GM19397 (cell line): ENCODE data around the gene RNU6-9.
"Not testable (repeated sequence)": the region's sequence is repeated elsewhere in the genome, so short reads cannot be mapped to it uniquely, and the experiment has no call there.

Experiments
- ATAC-seq: cut with Tn5 transposase; IDR thresholded peaks from one replicate; pipeline ENCODE4 v1.9.1; 2021; ENCODE audit warnings: mild to moderate bottlenecking, moderate library complexity; ENCODE audit not compliant: unreplicated experiment

The RNU6-9 gene

DNA sequence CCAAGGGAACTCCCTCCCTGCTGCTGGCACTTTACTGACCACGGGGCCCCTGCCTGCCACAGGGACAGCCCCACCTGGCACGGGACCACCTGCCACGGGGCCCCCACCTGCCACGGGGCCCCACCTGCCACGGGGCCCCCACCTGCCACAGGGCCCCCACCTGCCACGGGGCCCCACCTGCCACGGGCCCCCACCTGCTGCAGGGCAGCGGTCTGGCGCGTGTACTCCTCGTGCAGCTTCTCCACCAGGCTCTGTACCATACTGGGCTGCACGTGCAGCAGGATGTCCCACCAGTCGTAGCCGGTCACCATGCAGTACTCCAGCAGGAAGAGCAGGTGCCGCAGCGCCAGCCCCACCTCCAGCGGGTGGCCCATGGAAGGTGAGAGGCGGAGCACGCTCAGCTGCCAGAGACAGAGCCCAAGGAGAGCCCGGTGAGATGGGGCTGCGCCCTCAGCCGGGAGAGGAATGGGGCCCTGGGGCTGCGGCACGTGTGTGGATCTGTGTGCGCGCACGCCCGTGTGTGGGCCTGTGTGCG lies 16.4 kb upstream of the RNU6-9 start:
- no peak for ATAC-seq

DNA sequence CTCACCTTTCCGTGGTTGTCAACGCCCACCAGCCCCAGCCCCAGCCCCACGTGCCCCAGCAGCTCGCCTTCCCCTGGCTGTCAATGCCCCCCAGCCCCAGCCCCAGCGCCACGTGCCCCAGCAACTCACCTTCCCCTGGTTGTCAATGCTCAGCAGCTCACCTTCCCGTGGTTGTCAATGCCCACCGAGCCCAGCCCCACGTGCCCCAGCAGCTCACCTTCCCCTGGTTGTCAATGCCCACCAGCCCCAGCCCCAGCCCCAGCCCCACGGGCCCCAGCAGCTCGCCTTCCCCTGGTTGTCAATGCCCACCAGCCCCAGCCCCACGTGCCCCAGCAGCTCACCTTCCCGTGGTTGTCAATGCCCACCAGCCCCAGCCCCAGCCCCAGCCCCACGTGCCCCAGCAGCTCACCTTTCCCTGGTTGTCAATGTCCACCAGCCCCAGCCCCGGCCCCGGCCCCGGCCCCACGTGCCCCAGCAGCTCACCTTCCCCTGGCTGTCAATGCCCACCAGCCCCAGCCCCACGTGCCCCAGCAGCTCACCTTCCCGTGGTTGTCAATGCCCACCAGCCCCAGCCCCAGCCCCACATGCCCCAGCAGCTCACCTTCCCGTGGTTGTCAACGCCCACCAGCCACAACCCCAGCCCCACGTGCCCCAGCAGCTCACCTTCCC lies 15.2 kb upstream of the RNU6-9 start:
- ATAC-seq = not testable (repeated sequence)

DNA sequence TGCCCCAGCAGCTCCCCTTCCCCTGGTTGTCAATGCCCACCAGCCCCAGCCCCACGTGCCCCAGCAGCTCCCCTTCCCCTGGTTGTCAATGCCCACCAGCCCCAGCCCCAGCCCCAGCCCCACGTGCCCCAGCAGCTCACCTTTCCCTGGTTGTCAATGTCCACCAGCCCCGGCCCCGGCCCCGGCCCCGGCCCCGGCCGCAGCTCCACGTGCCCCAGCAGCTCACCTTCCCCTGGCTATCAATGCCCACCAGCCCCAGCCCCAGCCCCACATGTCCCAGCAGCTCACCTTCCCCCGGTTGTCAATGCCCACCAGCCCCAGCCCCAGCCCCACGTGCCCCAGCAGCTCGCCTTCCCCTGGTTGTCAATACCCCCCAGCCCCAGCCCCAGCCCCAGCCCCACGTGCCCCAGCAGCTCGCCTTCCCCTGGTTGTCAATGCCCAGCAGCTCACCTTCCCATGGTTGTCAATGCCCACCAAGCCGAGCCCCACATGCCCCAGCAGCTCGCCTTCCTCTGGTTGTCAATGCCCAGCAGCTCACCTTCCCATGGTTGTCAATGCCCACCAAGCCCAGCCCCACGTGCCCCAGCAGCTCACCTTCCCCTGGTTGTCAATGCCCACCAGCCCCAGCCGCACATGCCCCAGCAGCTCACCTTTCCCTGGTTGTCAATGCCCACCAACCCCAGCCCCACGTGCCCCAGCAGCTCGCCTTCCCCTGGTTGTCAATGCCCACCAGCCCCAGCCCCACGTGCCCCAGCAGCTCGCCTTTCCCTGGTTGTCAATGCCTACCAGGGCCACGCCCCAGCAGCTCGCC lies 14.3 kb upstream of the RNU6-9 start:
- not testable (repeated sequence) for ATAC-seq

DNA sequence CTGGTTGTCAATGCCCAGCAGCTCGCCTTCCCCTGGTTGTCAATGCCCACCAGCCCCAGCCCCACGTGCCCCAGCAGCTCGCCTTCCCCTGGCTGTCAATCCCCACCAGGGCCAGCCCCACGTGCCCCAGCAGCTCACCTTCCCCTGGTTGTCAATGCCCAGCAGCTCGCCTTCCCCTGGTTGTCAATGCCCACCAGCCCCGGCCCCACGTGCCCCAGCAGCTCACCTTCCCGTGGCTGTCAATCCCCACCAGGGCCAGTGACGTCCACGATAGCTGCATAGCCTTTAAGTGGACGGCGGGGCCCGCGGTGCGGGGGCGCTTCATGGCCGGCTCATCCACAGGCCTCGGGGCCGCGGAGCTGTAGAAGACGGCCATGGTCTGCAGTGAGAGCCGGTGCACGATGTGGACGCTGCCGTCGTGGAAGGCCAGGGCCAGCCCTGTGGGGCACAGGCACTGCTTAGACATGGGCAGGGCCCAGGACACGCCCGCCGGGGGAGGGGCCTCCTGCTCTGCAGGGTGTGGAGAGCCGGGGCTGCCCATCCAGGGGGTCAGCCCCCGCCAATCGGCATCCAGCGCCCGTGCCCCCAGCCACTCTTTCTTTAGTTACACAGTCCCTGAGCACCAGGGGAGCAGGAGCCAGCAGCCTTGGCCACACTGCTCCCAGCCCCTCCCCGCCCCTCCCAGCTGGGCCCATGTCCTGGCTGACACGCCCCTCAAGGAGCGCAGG lies 13.4 kb upstream of the RNU6-9 start:
- no peak for ATAC-seq

DNA sequence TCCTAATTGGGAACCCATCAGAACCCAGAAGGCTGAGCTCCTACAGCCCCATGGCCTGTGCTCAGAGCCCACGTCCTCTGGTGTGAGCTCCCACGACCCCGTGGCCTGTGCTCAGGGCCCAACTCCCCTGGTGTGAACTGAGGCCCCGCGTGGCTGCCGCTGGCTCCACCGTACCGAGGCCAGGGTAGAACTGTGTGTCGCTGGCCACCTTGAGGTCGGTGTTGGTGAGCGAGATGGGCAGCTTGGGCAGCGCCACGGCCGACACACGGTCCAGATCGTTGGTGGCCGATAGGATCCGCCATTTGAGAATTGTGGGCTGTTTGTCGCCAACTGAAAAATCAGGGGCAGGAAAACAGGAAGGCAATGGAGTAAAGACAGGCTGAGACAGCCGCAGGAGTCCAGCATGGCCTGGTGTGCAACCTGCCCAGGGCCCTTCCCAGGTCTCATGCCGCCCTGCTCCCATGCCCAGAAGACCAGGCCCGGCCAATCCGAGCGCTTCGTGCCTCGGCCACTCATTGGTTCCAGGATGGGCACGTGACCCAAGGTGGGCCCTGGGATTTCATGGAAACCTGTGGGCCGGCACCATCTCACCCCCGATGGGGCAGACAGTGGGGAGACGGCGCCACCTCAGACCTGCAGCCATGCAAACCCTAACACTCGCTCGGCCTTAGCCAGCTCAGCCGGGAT lies 11.8 kb upstream of the RNU6-9 start:
- ATAC-seq = no peak

DNA sequence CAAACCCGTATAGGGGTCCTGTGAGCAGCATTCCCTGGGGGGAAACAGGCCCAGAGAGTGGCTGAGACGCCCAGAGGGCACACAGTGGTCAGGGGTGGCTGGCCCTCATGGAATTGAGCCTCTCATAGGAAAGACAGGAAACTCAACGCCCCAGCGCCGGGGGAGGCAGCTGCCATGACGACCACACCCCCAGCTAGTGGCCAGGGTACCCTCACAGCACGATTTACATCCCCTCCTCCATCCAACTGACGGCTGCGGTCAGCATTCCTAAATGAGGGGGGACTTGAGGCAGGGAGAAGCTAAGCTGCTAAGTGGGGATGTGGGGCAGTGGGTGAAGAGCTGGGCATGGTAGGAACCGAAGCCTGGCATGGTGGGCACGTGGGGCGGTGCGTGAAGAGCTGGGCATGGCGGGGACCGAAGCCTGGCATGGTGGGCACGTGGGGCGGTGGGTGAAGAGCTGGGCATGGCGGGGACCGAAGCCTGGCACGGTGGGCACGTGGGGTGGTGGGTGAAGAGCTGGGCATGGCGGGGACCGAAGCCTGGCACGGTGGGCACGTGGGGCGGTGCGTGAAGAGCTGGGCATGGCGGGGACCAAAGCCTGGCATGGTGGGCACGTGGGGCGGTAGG lies 10.3 kb upstream of the RNU6-9 start:
- no peak for ATAC-seq

DNA sequence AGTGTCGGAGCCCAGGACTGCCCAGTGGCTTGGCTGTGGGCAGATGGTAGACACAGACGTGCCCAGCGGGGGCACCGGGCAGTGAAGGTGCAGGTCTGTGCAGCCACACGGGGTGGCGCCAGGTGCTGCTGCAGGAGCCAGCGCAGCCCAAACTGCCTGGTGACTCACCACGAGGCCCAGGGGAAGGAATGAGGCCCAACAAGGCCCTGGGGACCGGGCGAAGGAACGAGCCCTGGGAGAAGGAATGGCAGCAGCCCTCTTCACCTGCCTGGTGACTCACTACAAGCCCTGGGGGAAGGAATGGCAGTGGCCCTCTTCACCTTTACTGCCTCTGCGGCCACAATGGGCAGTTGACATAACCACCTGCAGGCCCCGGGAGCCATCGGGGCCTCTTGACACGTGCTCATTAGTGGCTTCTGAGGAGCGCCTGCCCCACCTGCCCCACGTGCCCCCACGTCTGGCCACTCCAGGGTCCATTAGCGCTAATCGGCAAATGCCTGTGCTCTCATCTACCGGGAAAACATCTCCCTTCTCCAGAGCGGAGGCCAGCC lies 9.5 kb upstream of the RNU6-9 start:
- no peak for ATAC-seq

DNA sequence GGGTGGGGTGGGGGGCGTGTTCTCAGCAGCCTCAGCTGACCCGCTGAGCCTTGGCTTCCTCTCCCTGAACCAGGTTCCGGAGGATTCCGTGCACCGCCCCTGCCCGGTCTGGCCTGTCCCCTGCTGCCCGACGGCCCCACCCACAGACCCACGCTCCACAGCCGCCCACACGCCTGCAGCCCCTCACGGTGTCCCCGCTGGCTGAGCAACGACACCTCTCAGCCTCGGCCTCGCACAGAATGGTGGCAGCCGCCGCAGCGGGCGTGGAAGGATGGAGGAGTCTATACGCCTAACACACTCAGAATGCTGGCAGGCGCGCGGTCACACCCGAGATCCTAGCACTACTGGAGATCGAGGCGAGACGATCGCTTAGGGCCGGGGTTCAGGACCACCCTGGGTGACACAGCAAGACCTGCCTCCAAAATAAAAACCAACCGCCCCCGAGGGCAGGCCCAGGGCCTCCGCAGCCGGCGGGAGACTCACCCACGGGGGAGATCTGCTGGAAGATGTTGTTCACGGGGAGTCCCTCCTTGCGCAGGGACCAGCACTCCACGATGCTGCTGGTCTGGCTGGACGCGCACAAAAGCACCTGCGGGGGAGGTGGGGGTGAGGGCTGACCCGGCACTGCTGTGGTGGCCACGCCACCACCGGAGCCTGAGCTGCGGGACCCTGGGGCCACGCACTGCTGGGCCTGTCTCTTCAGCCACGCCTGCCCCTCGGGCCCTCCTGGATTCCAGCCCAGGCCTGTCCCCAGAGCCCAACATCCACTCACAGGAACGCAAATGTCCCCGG lies 8.7 kb upstream of the RNU6-9 start:
- ATAC-seq = no peak

DNA sequence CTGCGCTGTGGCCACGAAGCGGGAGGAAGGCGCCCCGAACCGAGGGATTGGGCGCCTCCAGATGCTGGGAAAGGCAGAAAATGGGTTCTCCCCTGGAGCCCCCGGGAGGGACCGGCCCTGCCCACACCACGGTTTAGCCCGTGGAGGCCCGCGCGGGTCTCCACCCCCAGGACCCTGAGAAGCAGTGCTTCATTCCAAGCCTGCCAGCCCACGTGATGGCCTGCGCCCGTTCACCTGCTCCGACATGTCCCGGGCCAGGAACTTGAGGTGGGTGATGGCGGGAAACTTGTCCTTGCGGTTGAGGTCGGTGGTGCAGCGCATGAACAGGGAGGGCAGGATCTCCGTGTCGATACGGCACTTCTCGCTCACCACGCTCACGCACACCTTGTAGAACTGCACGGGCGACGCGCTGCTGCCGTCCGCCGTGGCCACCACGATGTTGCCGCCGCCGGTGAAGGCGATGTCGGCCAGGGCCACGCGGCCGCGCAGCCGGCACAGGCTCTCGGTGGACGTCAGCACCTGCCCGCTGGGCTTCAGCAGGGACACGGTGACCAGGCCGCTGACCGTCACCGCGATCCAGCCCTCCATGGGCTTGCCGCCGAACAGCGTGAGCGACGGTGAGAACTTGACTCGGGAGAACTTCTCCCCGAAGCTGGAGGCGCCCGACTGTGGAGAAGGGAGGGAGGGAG lies 7.6 kb upstream of the RNU6-9 start:
- no peak for ATAC-seq

DNA sequence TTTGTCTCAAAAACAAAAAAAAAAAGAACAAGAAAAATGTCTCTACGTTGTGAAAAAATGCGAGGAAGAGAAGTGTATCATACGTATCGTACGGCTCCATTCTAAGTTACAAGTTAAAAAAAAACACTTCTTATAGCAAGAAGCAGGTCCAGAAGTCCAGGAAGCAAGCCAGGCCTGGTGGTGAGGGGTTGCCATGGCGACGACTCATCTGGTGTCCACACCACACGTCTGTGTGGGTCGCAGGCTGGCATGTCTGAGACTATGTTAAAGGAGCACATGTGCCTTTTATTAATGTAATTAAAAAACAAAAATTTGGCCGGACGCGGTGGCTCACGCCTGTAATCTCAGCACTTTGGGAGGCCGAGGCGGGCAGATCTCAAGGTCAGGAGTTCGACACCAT lies 6.2 kb upstream of the RNU6-9 start:
- no peak for ATAC-seq

DNA sequence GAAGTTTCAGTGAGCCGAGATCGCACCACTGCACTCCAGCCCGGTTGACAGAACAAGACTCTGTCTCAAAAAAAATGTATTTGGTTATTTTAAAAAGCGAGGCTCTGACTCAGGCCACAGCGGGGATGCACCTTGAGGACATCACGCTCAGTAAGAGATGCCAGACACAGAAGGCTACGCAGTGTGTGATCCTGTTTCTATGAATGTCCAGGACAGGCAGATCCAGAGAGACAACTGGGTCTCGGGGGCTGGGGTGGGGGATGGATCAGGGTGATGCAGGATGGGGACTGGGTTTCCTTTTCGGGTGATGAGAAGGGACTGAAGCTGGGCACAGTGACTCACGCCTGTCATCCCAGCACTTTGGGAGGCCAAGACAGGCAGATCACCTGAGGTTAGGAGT lies 5.7 kb upstream of the RNU6-9 start:
- ATAC-seq = no peak

DNA sequence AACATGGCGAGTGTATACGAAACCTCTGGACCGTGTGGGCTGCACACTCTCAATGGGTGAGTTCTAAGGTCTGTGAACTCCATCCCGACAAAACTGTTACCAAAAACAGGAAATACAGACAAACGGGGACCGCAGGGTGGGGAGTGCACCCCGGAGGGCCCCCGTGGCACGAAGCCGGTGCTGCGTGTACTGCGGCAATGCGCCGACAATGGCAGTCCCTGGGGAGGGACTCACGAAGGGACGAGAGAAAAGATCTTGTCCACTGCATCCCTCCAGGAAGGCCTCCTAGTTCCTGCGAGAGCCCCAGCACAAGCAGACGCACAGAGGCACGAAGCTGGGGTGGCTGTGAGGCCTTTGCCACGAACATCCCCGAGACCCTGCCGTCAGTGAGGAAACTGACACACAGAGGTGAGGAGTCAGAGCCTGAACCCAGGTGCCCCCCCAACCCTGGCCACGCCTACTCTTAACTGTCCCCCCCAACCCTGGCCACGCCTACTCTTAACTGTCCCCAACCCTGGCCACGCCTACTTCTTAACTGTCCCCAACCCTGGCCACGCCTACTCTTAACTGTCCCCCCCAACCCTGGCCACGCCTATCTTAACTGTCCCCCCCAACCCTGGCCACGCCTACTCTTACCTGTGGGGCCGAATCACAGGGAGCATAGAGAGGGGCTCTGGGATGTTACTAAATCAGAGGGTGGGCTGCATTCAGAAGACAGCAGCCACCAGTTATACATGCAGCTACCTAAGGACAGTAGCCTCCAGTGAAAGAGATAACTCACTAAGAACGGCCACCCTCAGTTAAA lies 4.5 kb upstream of the RNU6-9 start:
- no peak for ATAC-seq

DNA sequence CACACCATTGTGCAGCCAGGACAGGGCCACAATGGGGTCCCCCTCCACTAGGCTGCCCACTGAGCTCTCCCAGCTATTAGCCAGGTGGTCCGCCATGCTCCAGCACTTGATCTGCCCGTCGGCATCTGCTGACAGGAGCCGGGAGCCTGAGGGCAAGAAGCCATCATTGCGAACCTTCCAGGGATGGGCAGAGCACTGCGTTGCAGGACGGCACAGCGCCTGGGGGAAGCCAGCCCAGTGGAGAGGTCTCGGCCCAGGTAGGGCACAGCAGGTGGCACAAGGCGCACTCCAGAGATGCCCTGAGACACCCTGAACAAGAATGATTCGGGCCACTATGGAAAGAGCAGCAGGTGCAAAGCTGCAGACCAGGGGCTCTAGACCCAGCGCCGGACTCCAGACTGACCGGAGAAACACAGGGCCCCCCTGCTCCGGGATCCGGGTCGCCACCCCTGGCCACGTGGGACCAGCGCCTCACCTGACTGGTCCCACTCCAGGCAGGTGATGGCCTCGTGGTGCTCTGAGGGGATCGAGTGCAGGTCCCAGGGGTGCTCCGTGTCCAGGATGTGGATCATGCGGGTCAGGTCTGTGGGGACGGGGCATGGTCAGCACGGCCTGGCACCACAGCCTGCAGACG lies 3.5 kb upstream of the RNU6-9 start:
- ATAC-seq = no peak

DNA sequence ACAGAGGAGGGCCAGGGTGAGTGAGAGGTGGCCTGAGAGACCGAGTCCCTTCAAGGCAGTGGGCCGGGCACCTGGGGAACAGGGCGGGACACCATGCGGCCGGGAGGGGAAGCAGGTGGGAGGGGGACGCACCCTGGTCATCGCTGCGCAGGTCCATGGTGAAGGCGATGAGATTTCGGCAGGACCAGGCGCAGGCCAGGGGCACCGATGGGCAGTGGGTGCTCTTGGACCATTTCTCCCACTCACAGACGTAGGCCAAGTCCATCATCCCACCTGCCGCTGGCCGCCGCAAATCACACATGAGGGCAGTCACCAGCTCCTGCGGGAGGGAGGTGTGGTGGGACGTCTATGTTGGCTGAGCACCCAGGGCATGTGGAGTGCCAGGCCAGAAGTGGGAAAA lies 2.5 kb upstream of the RNU6-9 start:
- ATAC-seq = no peak

DNA sequence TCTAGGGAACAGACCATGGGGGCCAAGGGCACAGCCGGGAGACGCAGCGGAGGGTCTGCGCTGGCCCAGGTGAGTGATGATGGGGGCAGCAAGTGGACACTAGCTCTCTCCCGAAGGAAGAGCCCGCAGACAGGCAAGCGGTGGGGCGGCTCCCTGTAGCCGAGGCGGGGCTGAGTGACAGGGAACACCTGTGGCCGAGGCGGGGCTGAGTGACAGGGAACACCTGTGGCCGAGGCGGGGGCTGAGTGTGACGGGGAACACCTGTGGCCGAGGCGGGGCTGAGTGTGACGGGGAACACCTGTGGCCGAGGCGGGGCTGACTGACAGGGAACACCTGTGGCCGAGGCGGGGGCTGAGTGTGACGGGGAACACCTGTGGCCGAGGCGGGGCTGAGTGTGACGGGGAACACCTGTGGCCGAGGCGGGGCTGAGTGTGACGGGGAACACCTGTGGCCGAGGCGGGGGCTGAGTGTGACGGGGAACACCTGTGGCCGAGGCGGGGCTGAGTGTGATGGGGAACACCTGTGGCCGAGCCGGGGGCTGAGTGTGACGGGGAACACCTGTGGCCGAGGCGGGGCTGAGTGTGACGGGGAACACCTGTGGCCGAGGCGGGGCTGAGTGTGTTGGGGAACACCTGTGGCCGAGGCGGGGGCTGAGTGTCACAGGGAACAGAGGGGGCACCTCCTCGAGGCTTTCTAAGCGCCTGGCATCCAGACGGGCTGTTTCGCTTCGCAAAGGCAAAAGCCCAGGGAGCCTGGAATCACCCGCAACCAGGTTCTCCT lies 1.7 kb upstream of the RNU6-9 start:
- ATAC-seq = not testable (repeated sequence)

DNA sequence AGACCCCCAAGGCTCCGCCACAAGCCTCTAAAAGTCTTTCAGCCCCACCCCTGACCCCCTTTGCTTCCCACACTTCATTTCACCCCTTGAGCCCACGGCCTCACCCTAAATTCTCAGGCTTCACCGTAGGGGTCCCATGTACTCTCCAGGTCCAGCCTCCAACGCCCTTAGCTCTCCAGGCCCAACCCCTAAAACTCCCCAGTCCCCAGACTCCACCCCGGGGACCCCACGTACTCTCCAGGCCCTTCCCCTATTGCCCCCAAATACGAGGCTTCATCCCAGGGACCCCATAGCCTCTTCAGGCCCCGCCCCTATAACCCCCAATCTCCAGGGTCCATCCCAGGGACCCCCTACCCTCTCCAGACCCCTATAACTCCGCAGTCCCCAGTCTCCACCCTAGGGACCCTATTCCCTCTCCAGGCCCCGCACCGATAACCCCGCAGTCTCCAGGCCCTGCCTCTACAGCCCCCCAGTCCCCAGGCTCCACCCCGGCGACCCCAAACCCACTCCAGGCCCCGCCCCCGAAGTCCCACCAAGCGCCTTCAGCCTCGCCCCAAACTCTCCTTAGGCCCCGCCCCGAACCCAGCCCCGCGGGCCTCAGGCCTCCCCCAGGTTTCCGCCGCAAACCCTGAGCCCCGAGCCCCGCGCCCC lies 916 bp upstream of the RNU6-9 start:
- no peak for ATAC-seq
